Stimulated activated memory B cell treated with anti-CD40 and anti-IgM and Interleukin-4, amounts not matched to agents 10 μg/mL and 1 μg/mL and 100 μg/mL, for 72 hours (primary cell): Measurements from ENCODE around the gene RNASE12.
"Not testable (repeated sequence)": the region's sequence is repeated elsewhere in the genome, so short reads cannot be mapped to it uniquely, and the experiment has no call there.

Experiments
- ATAC-seq: fragments of 150-1000 bp; cut with Tn5 transposase; 2 replicates; pipeline ENCODE4 v1.10.0; 2021
- H3K27ac Mint-ChIP-seq: one replicate; pipeline ENCODE4 v1.8.0; 2022; ENCODE audit warnings: mild to moderate bottlenecking, mixed read lengths
- H3K27me3 Mint-ChIP-seq: one replicate; pipeline ENCODE4 v1.8.0; 2022; ENCODE audit warnings: mixed read lengths
- H3K36me3 Mint-ChIP-seq: one replicate; pipeline ENCODE4 v1.8.0; 2022; ENCODE audit warnings: mixed read lengths
- H3K4me1 Mint-ChIP-seq: one replicate; pipeline ENCODE4 v1.8.0; 2022; ENCODE audit warnings: mixed read lengths
- H3K4me3 Mint-ChIP-seq: one replicate; pipeline ENCODE4 v1.8.0; 2022; ENCODE audit warnings: mild to moderate bottlenecking, moderate library complexity, mixed read lengths
- H3K9me3 Mint-ChIP-seq: one replicate; pipeline ENCODE4 v1.8.0; 2022; ENCODE audit warnings: mixed read lengths

RNASE12 gene

GRCh38 chr14:20606190-20606901 lies 15.2 kb upstream of the RNASE12 start:
- H3K9me3 Mint-ChIP-seq = no peaks in the 10 kb centered on the region
- no peaks in the 10 kb centered on the region for H3K27me3 Mint-ChIP-seq
- no peak overlapping the region for H3K4me3 Mint-ChIP-seq
- H3K4me1 Mint-ChIP-seq = peaks cover 12% of the 10 kb centered on the region
- no peak overlapping the region for H3K27ac Mint-ChIP-seq
- no peak for ATAC-seq
- H3K36me3 Mint-ChIP-seq = no peaks in the 10 kb centered on the region

GRCh38 chr14:20603813-20604690 lies 12.9 kb upstream of the RNASE12 start:
- no peak overlapping the region for H3K4me3 Mint-ChIP-seq
- H3K27me3 Mint-ChIP-seq = no peaks in the 10 kb centered on the region

GRCh38 chr14:20602583-20602982 lies 11.4 kb upstream of the RNASE12 start:
- Mint-ChIP-seq H3K27ac (no peak overlapping the region), H3K36me3 (no peaks in the 10 kb centered on the region), H3K4me3 (no peak overlapping the region), H3K27me3 (no peaks in the 10 kb centered on the region), H3K4me1 (peaks cover under 1% of the 10 kb centered on the region), H3K9me3 (no peaks in the 10 kb centered on the region)
- ATAC-seq = no peak

More at GRCh38 chr14:20603813-20604690, 12.9 kb upstream of the RNASE12 start:
- H3K27ac Mint-ChIP-seq = no peak overlapping the region
- no peak for ATAC-seq
- peaks cover 12% of the 10 kb centered on the region for H3K4me1 Mint-ChIP-seq
- H3K9me3 Mint-ChIP-seq = no peaks in the 10 kb centered on the region
- H3K36me3 Mint-ChIP-seq = no peaks in the 10 kb centered on the region

GRCh38 chr14:20601522-20601921 lies 10.3 kb upstream of the RNASE12 start:
- no peak overlapping the region for H3K4me3 Mint-ChIP-seq
- H3K9me3 Mint-ChIP-seq = no peaks in the 10 kb centered on the region
- no peak overlapping the region for H3K27ac Mint-ChIP-seq
- no peak for ATAC-seq
- no peaks in the 10 kb centered on the region for H3K4me1 Mint-ChIP-seq
- H3K27me3 Mint-ChIP-seq = no peaks in the 10 kb centered on the region
- no peaks in the 10 kb centered on the region for H3K36me3 Mint-ChIP-seq

GRCh38 chr14:20597108-20597507 lies 5.9 kb upstream of the RNASE12 start:
- no peaks in the 10 kb centered on the region for H3K4me1 Mint-ChIP-seq
- H3K36me3 Mint-ChIP-seq = no peaks in the 10 kb centered on the region
- no peak overlapping the region for H3K4me3 Mint-ChIP-seq
- no peak for ATAC-seq
- no peaks in the 10 kb centered on the region for H3K9me3 Mint-ChIP-seq
- peaks cover 10% of the 10 kb centered on the region for H3K27me3 Mint-ChIP-seq
- no peak overlapping the region for H3K27ac Mint-ChIP-seq

- not testable (repeated sequence) for H3K36me3 Mint-ChIP-seq, H3K4me3 Mint-ChIP-seq, H3K9me3 Mint-ChIP-seq, ATAC-seq, H3K27ac Mint-ChIP-seq, H3K4me1 Mint-ChIP-seq
- H3K27me3 Mint-ChIP-seq = peaks cover 10% of the 10 kb centered on the region
These were observed 4.5 kb upstream of the RNASE12 start for GRCh38 chr14:20595726-20596125.

GRCh38 chr14:20592574-20592973 lies 1.4 kb upstream of the RNASE12 start:
- no peak overlapping the region for H3K27ac Mint-ChIP-seq
- H3K27me3 Mint-ChIP-seq = peaks cover 11% of the 10 kb centered on the region
- no peaks in the 10 kb centered on the region for H3K36me3 Mint-ChIP-seq
- ATAC-seq = no peak
- no peaks in the 10 kb centered on the region for H3K4me1 Mint-ChIP-seq
- no peak overlapping the region for H3K4me3 Mint-ChIP-seq
- no peaks in the 10 kb centered on the region for H3K9me3 Mint-ChIP-seq

GRCh38 chr14:20587489-20588154 lies 3.6 kb downstream of the RNASE12 start, which contains the start of gene RNASE11:
TSS of gene RNASE11 (minus strand) at chr14:20588001.
- no peak within 1 kb of the TSS for H3K4me3 Mint-ChIP-seq
- no peak for ATAC-seq
- H3K9me3 Mint-ChIP-seq = peaks cover 6% of the 10 kb centered on the region
- H3K27me3 Mint-ChIP-seq = peaks cover 22% of the 10 kb centered on the region
- H3K36me3 Mint-ChIP-seq = no peaks in the 10 kb centered on the region
- no peak within 1 kb of the TSS for H3K27ac Mint-ChIP-seq
- H3K4me1 Mint-ChIP-seq = no peaks in the 10 kb centered on the region

- H3K36me3 Mint-ChIP-seq = no peaks in the 10 kb centered on the region
- no peak overlapping the region for H3K4me3 Mint-ChIP-seq
- peaks cover 6% of the 10 kb centered on the region for H3K9me3 Mint-ChIP-seq
- ATAC-seq = no peak
- peaks cover 22% of the 10 kb centered on the region for H3K27me3 Mint-ChIP-seq
- H3K4me1 Mint-ChIP-seq = no peaks in the 10 kb centered on the region
- H3K27ac Mint-ChIP-seq = no peak overlapping the region
These were observed 7.3 kb downstream of the RNASE12 start for GRCh38 chr14:20583908-20584307.

- no peaks in the 10 kb centered on the region for H3K36me3 Mint-ChIP-seq
- H3K27me3 Mint-ChIP-seq = peaks cover 22% of the 10 kb centered on the region
- no peak for ATAC-seq
- H3K9me3 Mint-ChIP-seq = peaks cover 6% of the 10 kb centered on the region
- no peak overlapping the region for H3K27ac Mint-ChIP-seq
- no peaks in the 10 kb centered on the region for H3K4me1 Mint-ChIP-seq
- H3K4me3 Mint-ChIP-seq = no peak overlapping the region
These were observed 8.0 kb downstream of the RNASE12 start for GRCh38 chr14:20583142-20583541.

GRCh38 chr14:20580242-20580641 lies 10.9 kb downstream of the RNASE12 start:
- H3K4me3 Mint-ChIP-seq = no peak overlapping the region
- no peaks in the 10 kb centered on the region for H3K36me3 Mint-ChIP-seq
- no peaks in the 10 kb centered on the region for H3K27me3 Mint-ChIP-seq
- no peak overlapping the region for H3K27ac Mint-ChIP-seq
- no peaks in the 10 kb centered on the region for H3K4me1 Mint-ChIP-seq
- H3K9me3 Mint-ChIP-seq = no peaks in the 10 kb centered on the region
- ATAC-seq = no peak

GRCh38 chr14:20578784-20579502 lies 12.2 kb downstream of the RNASE12 start:
- H3K9me3 Mint-ChIP-seq = no peaks in the 10 kb centered on the region
- peak; percentile 31 for ATAC-seq
- no peaks in the 10 kb centered on the region for H3K36me3 Mint-ChIP-seq
- no peaks in the 10 kb centered on the region for H3K4me1 Mint-ChIP-seq
- H3K4me3 Mint-ChIP-seq = no peak overlapping the region
- H3K27ac Mint-ChIP-seq = no peak overlapping the region
- H3K27me3 Mint-ChIP-seq = peaks cover 10% of the 10 kb centered on the region

GRCh38 chr14:20578325-20578724 lies 12.9 kb downstream of the RNASE12 start:
- Mint-ChIP-seq H3K27ac (no peak overlapping the region), H3K4me3 (no peak overlapping the region), H3K4me1 (no peaks in the 10 kb centered on the region), H3K36me3 (no peaks in the 10 kb centered on the region), H3K9me3 (no peaks in the 10 kb centered on the region), H3K27me3 (peaks cover 10% of the 10 kb centered on the region)
- ATAC-seq = no peak

- H3K27me3 Mint-ChIP-seq, ATAC-seq, H3K9me3 Mint-ChIP-seq, H3K4me1 Mint-ChIP-seq, H3K27ac Mint-ChIP-seq, H3K4me3 Mint-ChIP-seq: not testable (repeated sequence)
- peaks cover 11% of the 10 kb centered on the region for H3K36me3 Mint-ChIP-seq
These were observed 18.7 kb downstream of the RNASE12 start for GRCh38 chr14:20572382-20572990.
